GM19099 (cell line): ENCODE results near the gene KLB.

Experiments
- POLR2A ChIP-seq: IDR thresholded peaks from 3 replicates; pipeline ENCODE4 v1.6.1; 2011; ENCODE audit warnings: low read depth; ENCODE audit not compliant: insufficient read length; ENCODE audit errors: extremely low read depth

The KLB gene

GRCh38 chr4:39406763-39407583 is at the start of gene KLB:
Gene KLB, plus strand, starts transcription at chr4:39406930. Its CDS starts 20 bp downstream, at chr4:39406950.
- no peak for TF ChIP-seq POLR2A

DNA sequence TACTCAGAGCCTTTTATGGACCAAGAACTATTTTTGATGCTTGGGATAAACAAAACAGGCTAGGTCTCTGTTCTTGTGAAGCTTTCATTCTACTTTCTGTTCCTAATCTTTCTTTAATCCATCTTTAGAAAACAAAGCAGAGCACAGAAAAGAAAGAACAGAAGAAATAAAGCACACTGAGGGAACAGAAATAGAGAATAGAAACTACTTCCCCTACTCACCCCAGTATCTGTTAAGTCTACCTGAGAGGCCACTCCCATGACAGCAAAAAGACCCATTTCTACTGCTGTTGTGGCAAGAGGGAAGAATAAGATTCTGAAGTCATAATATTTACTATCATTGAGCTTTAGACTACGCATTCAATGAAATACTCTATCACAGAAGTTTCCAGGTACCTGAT is 49.7 kb upstream of the KLB start:
- no peak for TF ChIP-seq POLR2A

GRCh38 chr4:39362827-39363226 is 43.9 kb upstream of the KLB start:
- TF ChIP-seq POLR2A: no peak

GRCh38 chr4:39363773-39364393 is 42.8 kb upstream of the KLB start:
- no peak for TF ChIP-seq POLR2A

GRCh38 chr4:39365360-39365759 is 41.4 kb upstream of the KLB start:
- no peak for TF ChIP-seq POLR2A

DNA sequence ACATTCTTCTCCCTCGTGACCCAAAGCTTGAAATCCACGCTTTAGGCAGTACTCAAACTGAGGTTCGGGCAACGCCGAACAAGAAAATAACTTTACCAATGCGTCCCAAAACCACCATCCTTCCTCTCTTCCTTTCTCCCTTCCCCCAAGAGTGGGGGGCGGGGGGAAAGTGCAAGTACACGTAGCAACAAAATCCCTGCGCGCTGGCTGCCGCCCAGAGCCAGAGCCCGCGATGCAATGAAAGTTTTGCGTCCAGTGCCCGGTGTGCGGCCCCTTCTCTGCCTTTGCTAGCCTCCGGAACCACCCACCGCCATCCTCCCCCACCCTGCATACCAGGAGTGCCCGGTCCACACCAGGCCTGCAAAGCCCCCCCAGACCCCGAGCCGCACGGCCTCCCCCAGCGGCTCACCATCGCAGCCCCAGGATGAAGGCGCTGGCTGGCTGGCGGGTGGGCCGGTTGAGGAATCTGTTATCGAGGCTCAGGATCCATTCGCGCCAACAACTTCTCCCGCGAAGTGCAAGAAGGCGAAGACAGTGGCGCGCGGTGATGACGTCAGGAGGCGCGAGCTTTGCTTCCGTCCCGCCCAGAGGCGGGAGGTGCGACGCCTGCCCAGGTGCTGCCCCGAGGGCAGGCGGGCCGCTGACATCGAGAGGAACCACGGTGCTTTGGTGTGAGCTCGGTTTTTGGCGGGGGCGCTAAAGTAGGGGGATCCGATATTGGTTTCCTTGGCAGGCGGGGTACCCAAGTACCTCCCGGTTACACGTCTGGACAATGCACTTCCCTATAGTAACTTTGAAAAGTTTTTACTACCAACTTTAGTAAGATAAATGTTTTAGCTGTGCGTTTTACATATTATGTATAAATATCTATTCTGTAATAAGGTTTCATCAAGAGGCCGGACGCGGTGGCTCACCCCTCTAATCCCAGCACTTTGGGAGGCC is 40.6 kb upstream of the KLB start, which contains the start of gene RFC1:
RFC1 (minus strand) TSS at position 533 of the 942 bp plus-strand sequence; CDS start at position 412, 121 bp downstream.
- peak; percentile 73 for TF ChIP-seq POLR2A

- no peak for TF ChIP-seq POLR2A
Measured at GRCh38 chr4:39367166-39367565, 39.6 kb upstream of the KLB start.

DNA sequence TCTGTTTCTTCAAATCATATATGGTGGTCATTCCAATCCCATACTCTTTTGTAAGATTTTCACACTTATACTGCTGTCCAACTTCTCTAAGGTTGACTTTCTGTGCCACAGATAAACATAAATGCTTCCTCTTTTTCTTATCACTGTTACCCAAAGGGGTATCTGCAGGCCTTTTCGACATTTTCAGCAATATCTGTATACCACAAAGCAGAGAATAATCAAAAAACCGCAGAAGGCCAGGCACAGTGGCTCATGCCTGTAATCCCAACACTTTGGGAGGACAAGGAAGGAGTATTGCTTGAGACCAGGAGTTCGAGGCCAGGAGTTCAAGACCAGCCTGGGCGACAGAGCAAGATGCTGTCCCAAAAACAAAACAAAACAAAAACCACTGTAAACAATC is 37.4 kb upstream of the KLB start:
- TF ChIP-seq POLR2A: no peak

DNA sequence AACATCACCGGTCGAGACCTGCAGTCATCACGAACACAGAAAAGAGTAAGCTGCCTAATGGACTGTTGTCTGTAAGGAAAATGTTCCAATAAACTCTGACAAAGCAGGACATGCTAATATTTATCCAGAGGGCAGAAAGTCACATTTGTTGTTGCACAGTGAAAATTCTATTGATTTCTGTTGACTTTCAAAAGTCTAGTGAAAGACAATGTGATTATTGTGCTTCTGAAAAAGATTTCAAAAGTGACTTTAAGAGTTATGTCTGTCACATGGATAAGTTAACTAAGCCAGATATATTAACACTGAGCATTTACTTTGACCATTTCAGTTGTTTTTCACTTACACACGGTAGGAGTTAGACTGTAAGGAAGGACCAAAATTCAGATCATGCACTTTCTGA is 31.3 kb upstream of the KLB start:
- no peak for TF ChIP-seq POLR2A

- no peak for TF ChIP-seq POLR2A
Measured at GRCh38 chr4:39383690-39384089, 23.0 kb upstream of the KLB start.

GRCh38 chr4:39384563-39384962 is 22.2 kb upstream of the KLB start:
- no peak for TF ChIP-seq POLR2A

DNA sequence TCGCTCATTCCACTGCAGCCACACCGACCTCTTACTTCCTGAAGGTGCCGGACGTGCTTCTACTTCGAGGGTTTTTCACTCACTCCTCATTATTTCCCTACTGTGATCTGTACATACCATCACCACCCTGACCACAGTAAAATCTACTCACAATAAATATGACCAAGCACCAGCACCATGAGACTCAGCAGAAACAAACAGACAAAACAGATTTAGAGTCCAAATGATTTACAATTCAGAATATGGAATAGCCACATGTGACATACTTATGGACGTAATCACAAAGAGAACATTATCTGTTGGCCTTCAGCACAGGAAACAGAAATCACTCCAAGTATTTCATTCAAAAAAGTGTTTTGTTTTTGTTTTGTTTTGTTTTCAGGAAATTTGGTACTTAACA is 16.1 kb upstream of the KLB start:
- TF ChIP-seq POLR2A: no peak

DNA sequence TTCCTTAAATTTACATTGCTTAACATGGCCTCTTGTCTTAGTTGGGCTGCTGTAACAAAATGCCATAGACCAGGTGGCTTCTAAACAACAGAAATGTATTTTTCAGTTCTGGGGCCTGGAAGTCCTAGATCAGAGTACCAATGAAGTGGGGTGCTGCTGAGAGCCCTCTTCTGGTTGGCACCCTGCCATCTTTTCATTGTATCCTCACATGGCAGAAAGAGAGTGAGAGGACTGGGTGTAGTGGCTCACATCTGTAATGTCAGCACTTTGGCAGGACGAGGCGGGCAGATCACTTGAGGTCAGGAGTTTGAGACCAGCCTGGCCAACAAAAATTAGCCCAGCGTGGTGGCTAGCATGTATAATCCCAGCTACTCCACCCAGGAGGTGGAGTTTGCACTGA is 12.0 kb upstream of the KLB start:
- TF ChIP-seq POLR2A: no peak

- TF ChIP-seq POLR2A: no peak
Measured at GRCh38 chr4:39407584-39407885, 805 bp downstream of the KLB start.

GRCh38 chr4:39410415-39410814 is 3.7 kb downstream of the KLB start:
- TF ChIP-seq POLR2A: no peak
